ENCODE measurements around the gene UBTFL1. TPM values are rescaled to one million over a fixed set of nuclear protein-coding genes. Genes with fewer than 3 reads are reported as not detected.
A peak's percentile ranks its signal among the peaks of the same experiment; 100 is the strongest.

The UBTFL1 gene
- polyA plus RNA-seq, 1 donor from 2014 or later, result not detected

DNA sequence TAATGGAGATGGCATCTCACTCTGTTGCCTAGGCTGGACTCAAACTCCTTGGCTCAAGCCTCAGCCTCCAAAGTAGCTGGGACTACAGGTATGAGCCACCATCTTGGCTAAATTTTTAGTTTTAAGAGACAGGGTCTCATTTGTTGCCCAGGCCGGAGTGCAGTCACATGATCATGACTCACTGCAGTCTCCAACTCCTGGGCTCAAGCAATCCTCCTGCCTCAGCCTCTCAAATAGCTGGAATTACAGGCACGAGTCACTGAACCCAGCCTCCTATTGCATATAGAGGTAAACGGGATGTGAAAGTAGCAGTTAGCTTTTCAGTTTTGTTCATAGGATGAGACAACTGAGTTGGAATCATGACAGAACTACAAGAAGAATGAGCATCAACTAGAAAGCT is 39.2 kb downstream of the UBTFL1 start:
- no peak overlapping the region for H3K27ac ChIP-seq (ENCODE audit: low read length)
- H4K20me1 ChIP-seq (ENCODE audit: insufficient read depth), result no peaks in the 10 kb centered on the region
- no peaks in the 10 kb centered on the region for H3K79me2 ChIP-seq (replicated peaks; ENCODE audit: insufficient read depth, low read length)
- no peak overlapping the region for H3K9ac ChIP-seq (ENCODE audit: low read length)
- H3K36me3 ChIP-seq (ENCODE audit: insufficient read depth, low read length), result no peaks in the 10 kb centered on the region
- no peaks in the 10 kb centered on the region for H3K9me3 ChIP-seq (ENCODE audit: low read length)
- H3K9me2 ChIP-seq (ENCODE audit: insufficient read depth, low read length), result no peaks in the 10 kb centered on the region
- H3K4me3 ChIP-seq (ENCODE audit: low read length), result no peak overlapping the region
- no peaks in the 10 kb centered on the region for H3F3A ChIP-seq (ENCODE audit: insufficient read depth, low read length, poor library complexity, severe bottlenecking)
- no peak overlapping the region for H2AFZ ChIP-seq (ENCODE audit: low read depth, low read length)
- TF ChIP-seq EP300 (conservative IDR thresholded peaks at IDR 0.05; ENCODE audit: poor library complexity, severe bottlenecking) (no peak), MXI1 (conservative IDR thresholded peaks at IDR 0.05; ENCODE audit: poor library complexity, severe bottlenecking) (no peak), SMC3 (conservative IDR thresholded peaks at IDR 0.05; ENCODE audit: poor library complexity) (no peak), POLR2AphosphoS5 (IDR thresholded peaks at IDR 0.05) (no peak), EZH2 (IDR thresholded peaks at IDR 0.05; ENCODE audit: borderline replicate concordance, insufficient read depth, low read length, poor library complexity, severe bottlenecking) (no peak), RAD21 (conservative IDR thresholded peaks at IDR 0.05) (no peak), TAF1 (IDR thresholded peaks at IDR 0.05; ENCODE audit: low read depth) (no peak)
- TF ChIP-seq, protein P1, sequence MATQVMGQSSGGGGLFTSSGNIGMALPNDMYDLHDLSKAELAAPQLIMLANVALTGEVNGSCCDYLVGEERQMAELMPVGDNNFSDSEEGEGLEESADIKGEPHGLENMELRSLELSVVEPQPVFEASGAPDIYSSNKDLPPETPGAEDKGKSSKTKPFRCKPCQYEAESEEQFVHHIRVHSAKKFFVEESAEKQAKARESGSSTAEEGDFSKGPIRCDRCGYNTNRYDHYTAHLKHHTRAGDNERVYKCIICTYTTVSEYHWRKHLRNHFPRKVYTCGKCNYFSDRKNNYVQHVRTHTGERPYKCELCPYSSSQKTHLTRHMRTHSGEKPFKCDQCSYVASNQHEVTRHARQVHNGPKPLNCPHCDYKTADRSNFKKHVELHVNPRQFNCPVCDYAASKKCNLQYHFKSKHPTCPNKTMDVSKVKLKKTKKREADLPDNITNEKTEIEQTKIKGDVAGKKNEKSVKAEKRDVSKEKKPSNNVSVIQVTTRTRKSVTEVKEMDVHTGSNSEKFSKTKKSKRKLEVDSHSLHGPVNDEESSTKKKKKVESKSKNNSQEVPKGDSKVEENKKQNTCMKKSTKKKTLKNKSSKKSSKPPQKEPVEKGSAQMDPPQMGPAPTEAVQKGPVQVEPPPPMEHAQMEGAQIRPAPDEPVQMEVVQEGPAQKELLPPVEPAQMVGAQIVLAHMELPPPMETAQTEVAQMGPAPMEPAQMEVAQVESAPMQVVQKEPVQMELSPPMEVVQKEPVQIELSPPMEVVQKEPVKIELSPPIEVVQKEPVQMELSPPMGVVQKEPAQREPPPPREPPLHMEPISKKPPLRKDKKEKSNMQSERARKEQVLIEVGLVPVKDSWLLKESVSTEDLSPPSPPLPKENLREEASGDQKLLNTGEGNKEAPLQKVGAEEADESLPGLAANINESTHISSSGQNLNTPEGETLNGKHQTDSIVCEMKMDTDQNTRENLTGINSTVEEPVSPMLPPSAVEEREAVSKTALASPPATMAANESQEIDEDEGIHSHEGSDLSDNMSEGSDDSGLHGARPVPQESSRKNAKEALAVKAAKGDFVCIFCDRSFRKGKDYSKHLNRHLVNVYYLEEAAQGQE (IDR thresholded peaks at IDR 0.05; ENCODE audit: borderline replicate concordance), result no peak
- TF ChIP-seq, protein P2, sequence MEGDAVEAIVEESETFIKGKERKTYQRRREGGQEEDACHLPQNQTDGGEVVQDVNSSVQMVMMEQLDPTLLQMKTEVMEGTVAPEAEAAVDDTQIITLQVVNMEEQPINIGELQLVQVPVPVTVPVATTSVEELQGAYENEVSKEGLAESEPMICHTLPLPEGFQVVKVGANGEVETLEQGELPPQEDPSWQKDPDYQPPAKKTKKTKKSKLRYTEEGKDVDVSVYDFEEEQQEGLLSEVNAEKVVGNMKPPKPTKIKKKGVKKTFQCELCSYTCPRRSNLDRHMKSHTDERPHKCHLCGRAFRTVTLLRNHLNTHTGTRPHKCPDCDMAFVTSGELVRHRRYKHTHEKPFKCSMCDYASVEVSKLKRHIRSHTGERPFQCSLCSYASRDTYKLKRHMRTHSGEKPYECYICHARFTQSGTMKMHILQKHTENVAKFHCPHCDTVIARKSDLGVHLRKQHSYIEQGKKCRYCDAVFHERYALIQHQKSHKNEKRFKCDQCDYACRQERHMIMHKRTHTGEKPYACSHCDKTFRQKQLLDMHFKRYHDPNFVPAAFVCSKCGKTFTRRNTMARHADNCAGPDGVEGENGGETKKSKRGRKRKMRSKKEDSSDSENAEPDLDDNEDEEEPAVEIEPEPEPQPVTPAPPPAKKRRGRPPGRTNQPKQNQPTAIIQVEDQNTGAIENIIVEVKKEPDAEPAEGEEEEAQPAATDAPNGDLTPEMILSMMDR (IDR thresholded peaks at IDR 0.05; ENCODE audit: poor library complexity, severe bottlenecking), result no peak
- no peak overlapping the region for H3K4me2 ChIP-seq (ENCODE audit: low read length)
- no peaks in the 10 kb centered on the region for H3K27me3 ChIP-seq (ENCODE audit: insufficient read depth, low read depth, low read length)

DNA sequence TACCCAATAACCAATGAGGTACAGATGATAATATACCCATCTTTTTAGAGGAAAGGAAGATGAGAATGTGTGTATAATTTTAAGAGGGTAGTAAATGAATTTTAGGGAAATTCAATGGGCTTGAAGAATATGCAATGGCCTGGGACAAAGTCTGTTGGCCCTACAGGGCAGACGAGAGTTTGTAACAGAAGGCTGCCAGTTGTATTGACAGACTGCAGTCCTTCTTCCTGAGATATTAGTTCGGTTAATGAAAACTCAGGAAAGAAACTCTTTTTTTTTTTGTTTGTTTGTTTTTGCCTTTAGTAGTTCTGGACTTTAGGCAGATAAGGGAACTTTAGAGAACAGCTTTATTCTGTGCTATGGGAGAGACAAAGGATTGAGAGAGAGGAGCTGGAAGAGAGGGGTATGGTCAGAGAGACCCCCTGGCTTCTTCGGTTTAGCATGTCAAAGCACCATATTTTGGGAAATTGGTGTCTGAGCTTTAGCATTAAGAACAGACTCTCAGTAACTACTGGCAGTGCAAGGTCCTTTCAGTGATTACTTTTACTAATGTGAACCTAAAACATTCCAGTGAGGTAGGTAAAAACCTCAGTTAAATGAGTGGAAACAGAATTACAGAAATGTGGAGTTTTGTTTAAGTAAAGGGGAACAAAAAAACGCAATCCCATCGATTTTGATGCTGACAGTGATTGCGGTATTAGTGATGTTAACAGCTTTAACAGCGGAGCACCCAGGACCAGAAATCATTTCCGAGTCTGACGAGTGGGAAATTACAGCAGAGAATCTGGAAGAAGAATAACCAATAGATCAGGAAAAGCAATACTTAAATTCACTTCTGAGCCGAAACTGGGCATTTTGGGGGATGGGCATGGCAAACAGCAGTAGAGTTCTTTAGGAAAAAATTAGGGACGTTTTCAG is 48.1 kb downstream of the UBTFL1 start:
- Histone ChIP-seq H3K27ac (ENCODE audit: low read length) (peak overlapping the region; percentile 39), H3K9me2 (ENCODE audit: insufficient read depth, low read length) (no peaks in the 10 kb centered on the region), H3K9ac (ENCODE audit: low read length) (peak overlapping the region; percentile 66), H3K27me3 (ENCODE audit: insufficient read depth, low read depth, low read length) (peaks cover 3% of the 10 kb centered on the region), H3K9me3 (ENCODE audit: low read length) (no peaks in the 10 kb centered on the region), H3K79me2 (replicated peaks; ENCODE audit: insufficient read depth, low read length) (peaks cover 11% of the 10 kb centered on the region), H3K4me2 (ENCODE audit: low read length) (peak overlapping the region; percentile 72), H3K36me3 (ENCODE audit: insufficient read depth, low read length) (no peaks in the 10 kb centered on the region), H4K20me1 (ENCODE audit: insufficient read depth) (no peaks in the 10 kb centered on the region), H3K4me3 (ENCODE audit: low read length) (peak overlapping the region; percentile 75), H2AFZ (ENCODE audit: low read depth, low read length) (peak overlapping the region; percentile 57), H3F3A (ENCODE audit: insufficient read depth, low read length, poor library complexity, severe bottlenecking) (no peaks in the 10 kb centered on the region)
- TF ChIP-seq EZH2 (IDR thresholded peaks at IDR 0.05; ENCODE audit: borderline replicate concordance, insufficient read depth, low read length, poor library complexity, severe bottlenecking), result no peak
- TF ChIP-seq MXI1 (conservative IDR thresholded peaks at IDR 0.05; ENCODE audit: poor library complexity, severe bottlenecking), result no peak
- TF ChIP-seq SMC3 (conservative IDR thresholded peaks at IDR 0.05; ENCODE audit: poor library complexity), result no peak
- no peak for TF ChIP-seq EP300 (conservative IDR thresholded peaks at IDR 0.05; ENCODE audit: poor library complexity, severe bottlenecking)
- TF ChIP-seq, protein P1 (IDR thresholded peaks at IDR 0.05; ENCODE audit: borderline replicate concordance), result no peak
- TF ChIP-seq RAD21 (conservative IDR thresholded peaks at IDR 0.05), result no peak
- TF ChIP-seq, protein P2 (IDR thresholded peaks at IDR 0.05; ENCODE audit: poor library complexity, severe bottlenecking), result no peak
- TF ChIP-seq POLR2AphosphoS5 (IDR thresholded peaks at IDR 0.05), result no peak
- no peak for TF ChIP-seq TAF1 (IDR thresholded peaks at IDR 0.05; ENCODE audit: low read depth)

All from neural cell (in vitro differentiated cells).